SU-DHL-6 (cell line): ENCODE data around the gene ZNF860.

Source experiments
- EZH2phosphoT487 ChIP-seq: fragments of 200-600 bp; sonication (generic), shearing (Covaris generic); conservative IDR thresholded peaks from 2 replicates; pipeline ENCODE4 v1.6.1; 2018; ENCODE audit warnings: mild to moderate bottlenecking, antibody characterized with exemption, low read length, moderate library complexity, mixed read lengths
- TF ChIP-seq, protein P1 (sequence below): fragments of 200-600 bp; sonication (generic); IDR thresholded peaks from one replicate; pipeline ENCODE4 v1.5.1; 2017; ENCODE audit warnings: antibody characterized with exemption, mild to moderate bottlenecking, low read length, moderate library complexity; ENCODE audit not compliant: insufficient read depth, poor library complexity, severe bottlenecking

DNA sequence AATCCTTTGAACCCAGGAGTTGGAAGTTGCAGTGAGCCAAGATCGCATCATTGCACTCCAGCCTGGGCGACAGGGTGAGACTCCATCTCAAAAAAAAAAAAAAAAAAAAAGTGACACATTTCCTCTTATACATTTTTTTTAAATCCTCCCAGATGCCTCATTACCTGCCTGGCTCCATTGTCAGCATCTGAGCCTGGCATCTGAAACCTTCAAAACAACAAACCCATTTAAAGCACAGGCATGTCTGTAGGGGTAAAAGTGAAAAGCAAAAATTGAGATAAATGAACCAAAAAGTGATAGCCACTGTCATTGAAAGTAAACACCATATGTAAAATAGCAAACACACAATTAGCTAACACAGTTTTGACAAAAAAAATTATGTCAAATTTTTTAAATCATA, 39.1 kb upstream of the ZNF860 start:
- TF ChIP-seq, protein P1, sequence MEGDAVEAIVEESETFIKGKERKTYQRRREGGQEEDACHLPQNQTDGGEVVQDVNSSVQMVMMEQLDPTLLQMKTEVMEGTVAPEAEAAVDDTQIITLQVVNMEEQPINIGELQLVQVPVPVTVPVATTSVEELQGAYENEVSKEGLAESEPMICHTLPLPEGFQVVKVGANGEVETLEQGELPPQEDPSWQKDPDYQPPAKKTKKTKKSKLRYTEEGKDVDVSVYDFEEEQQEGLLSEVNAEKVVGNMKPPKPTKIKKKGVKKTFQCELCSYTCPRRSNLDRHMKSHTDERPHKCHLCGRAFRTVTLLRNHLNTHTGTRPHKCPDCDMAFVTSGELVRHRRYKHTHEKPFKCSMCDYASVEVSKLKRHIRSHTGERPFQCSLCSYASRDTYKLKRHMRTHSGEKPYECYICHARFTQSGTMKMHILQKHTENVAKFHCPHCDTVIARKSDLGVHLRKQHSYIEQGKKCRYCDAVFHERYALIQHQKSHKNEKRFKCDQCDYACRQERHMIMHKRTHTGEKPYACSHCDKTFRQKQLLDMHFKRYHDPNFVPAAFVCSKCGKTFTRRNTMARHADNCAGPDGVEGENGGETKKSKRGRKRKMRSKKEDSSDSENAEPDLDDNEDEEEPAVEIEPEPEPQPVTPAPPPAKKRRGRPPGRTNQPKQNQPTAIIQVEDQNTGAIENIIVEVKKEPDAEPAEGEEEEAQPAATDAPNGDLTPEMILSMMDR, result no peak
- TF ChIP-seq EZH2phosphoT487, result no peak
